Panc1 (cell line): ENCODE results near the gene CCDC57. TPM values are rescaled to one million over a fixed set of nuclear protein-coding genes. Genes with fewer than 3 reads are reported as not detected.

Experiments used
- ATAC-seq: fragments of 200-7000 bp; cut with Tn5 transposase; 2 replicates; pipeline ENCODE4 v1.9.1; 2020; ENCODE audit warnings: mild to moderate bottlenecking, moderate library complexity
- BruUV-seq: library from RNA; stranded (reverse); fragments of 400-500 nt; replicated peaks from 2 replicates; lab custom pipeline; 2021; lab: Mats Ljungman, UMichigan
- CTCF ChIA-PET: fragments of 300-600 bp; sonication (Branson Sonifier 250); formaldehyde crosslinking; loops from one replicate; lab custom pipeline; 2022; ENCODE audit warnings: antibody characterized with exemption; lab: Charles Lee
- POLR2A ChIA-PET: fragments of 300-600 bp; sonication (Branson Sonifier 250); formaldehyde crosslinking; loops from one replicate; lab custom pipeline; 2022; ENCODE audit warnings: antibody characterized with exemption; lab: Charles Lee
- DNase-seq: peaks from one replicate; pipeline ENCODE4 v3.0.0-alpha.2; 2010; ENCODE audit warnings: low read depth, low spot score
- H3K27ac ChIP-seq: 2 replicates; pipeline ENCODE4 v1.5.1; 2011; ENCODE audit warnings: mild to moderate bottlenecking, low read length, inconsistent platforms
- H3K27me3 ChIP-seq: fragments of 200-500 bp; sonication (Bioruptor generic); 2 replicates; pipeline ENCODE4 v1.6.0; 2014; ENCODE audit warnings: low read length, inconsistent platforms; ENCODE audit not compliant: control insufficient read depth, insufficient read depth
- H3K36me3 ChIP-seq: fragments of 200-500 bp; sonication (Bioruptor generic); 2 replicates; pipeline ENCODE4 v1.5.1; 2014; ENCODE audit warnings: inconsistent platforms, mild to moderate bottlenecking, low read length, moderate library complexity; ENCODE audit not compliant: control insufficient read depth, insufficient read depth
- H3K4me1 ChIP-seq: 2 replicates; pipeline ENCODE4 v1.5.1; 2011; ENCODE audit warnings: inconsistent platforms, mild to moderate bottlenecking, low read length, moderate library complexity; ENCODE audit not compliant: control insufficient read depth, insufficient read depth
- H3K4me3 ChIP-seq, 2 experiments: 2 replicates each; pipeline ENCODE4 v1.5.1; 2011 to 2012; ENCODE audit warnings: low read depth in 2 of 2, low read length in 2 of 2, mild to moderate bottlenecking in 2 of 2, inconsistent platforms in 1 of 2, moderate library complexity in 1 of 2
- H3K9me3 ChIP-seq: fragments of 200-500 bp; sonication (Bioruptor generic); 2 replicates; pipeline ENCODE4 v1.5.1; 2014; ENCODE audit warnings: low read depth, mild to moderate bottlenecking, inconsistent platforms, low read length, moderate library complexity; ENCODE audit not compliant: control insufficient read depth, insufficient read depth
- CTCF ChIP-seq: fragments of 450-650 bp; IDR thresholded peaks from 2 replicates; pipeline ENCODE4 v1.5.1; 2017; ENCODE audit warnings: mild to moderate bottlenecking
- POLR2AphosphoS5 ChIP-seq: IDR thresholded peaks from 2 replicates; pipeline ENCODE4 v1.6.1; 2012; ENCODE audit warnings: mild to moderate bottlenecking, low read depth, low read length, moderate library complexity
- REST ChIP-seq, 2 experiments: IDR thresholded peaks; 2 replicates each; pipeline ENCODE4 v1.6.1; 2011 to 2012; ENCODE audit warnings: low read depth in 2 of 2, control low read depth in 1 of 2, low read length in 1 of 2, mild to moderate bottlenecking in 1 of 2, moderate library complexity in 1 of 2; ENCODE audit not compliant: insufficient read depth in 1 of 2
- SIN3A ChIP-seq: IDR thresholded peaks from 2 replicates; pipeline ENCODE4 v1.6.1; 2012; ENCODE audit warnings: low read depth, mild to moderate bottlenecking, low read length, moderate library complexity, borderline replicate concordance; ENCODE audit not compliant: insufficient read depth
- TCF7L2 ChIP-seq: IDR thresholded peaks from 2 replicates; pipeline ENCODE4 v1.6.1; 2011; ENCODE audit warnings: mild to moderate bottlenecking, low read depth, low read length, inconsistent platforms
- in situ Hi-C: cut with HindIII; loops from 2 replicates; pipeline ENCODE4 v1.10.0; 2016; ENCODE audit warnings: low sequenced_read_pairs, low pct_unique_long_range_greater_than_20kb
- intact Hi-C: fragments of 100-400 bp; cut with micrococcal nuclease; formaldehyde crosslinking; loops from one replicate; pipeline ENCODE4 v1.10.0; 2022; ENCODE audit not compliant: unreplicated experiment
- total RNA-seq: library from RNA; stranded (reverse); gene quantifications from one replicate; pipeline ENCODE4 v1.2.1, GENCODE V29; 2021; ENCODE audit not compliant: unreplicated experiment

CCDC57 gene
- total RNA-seq, 1 experiment from 2014 or later = 63.6 TPM

DNA sequence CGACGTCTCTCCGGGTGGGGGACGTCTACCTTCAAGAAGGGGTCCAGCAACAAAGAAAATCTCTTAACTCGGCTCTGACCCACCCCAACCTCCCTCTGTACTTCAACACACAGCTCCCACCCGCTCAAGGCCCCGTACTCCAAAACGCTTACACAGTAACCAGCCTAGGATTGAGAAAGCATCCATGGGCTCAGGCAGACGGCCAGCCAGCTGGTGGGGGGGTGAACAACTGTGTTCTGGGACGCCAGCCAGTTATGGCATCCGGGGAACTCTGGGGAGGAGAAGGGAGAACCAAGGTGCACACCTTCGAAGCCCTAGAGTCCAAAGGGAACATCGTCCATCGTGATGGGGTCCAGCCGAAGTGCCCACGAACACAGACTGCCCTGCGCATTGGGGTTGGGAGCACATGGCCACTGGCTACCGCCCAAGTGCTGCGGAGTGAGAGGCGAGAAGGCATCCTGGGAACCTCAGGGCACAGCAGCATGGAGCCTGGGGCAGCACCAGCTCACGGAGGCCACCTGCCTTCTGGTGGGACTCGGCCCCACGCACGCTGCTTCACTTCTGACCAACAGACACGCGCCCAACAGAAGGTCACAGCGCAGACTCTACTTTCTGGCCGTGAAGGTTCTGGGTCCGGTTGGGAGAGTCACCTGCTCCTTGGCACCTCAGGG lies 30.5 kb upstream of the CCDC57 start:
- DNase-seq (no peak), ATAC-seq (peak; percentile 3)
- TF ChIP-seq POLR2AphosphoS5 = peak; percentile 97
- TF ChIP-seq CTCF = no peak
- TF ChIP-seq REST (IDR thresholded peaks at IDR 0.05; ENCODE audit: insufficient read depth in 1 of 2, low read depth in 2 of 2, low read length in 1 of 2) = peak in 1 of 2 experiments; percentile 57; a peak in 1 of 4 replicates
- peak; percentile 96 for TF ChIP-seq SIN3A
- TF ChIP-seq TCF7L2 = no peak
- intact Hi-C loops (loop anchor here (5.0 kb wide), 2 partner anchors 79 to 94 kb away; no protein-coding TSS in a partner anchor), in situ Hi-C loops (no loop called here)
- H3K27me3 ChIP-seq = no peaks in the 10 kb centered on the region
- CTCF ChIA-PET = interaction anchor here (1.1 kb wide), 1 partner anchor 37 kb away, joined by 3 read pairs; no protein-coding TSS in a partner anchor
- no peak overlapping the region; a peak in 1 of 4 replicates for H3K4me3 ChIP-seq
- peaks cover 89% of the 10 kb centered on the region for H3K4me1 ChIP-seq
- peak overlapping the region; percentile 95 for H3K27ac ChIP-seq
- POLR2A ChIA-PET = interaction anchor here (0.6 kb wide), 2 partner anchors 52 to 680 kb away, joined by 5 read pairs; no protein-coding TSS in a partner anchor
- no TSS peak for BruUV-seq
- H3K9me3 ChIP-seq = no peaks in the 10 kb centered on the region
- H3K36me3 ChIP-seq = no peaks in the 10 kb centered on the region; the same call in 1 of the 2 replicates

GRCh38 chr17:82242698-82242976 lies 30.0 kb upstream of the CCDC57 start:
- ATAC-seq = peak; percentile 3
- no peaks in the 10 kb centered on the region for H3K9me3 ChIP-seq
- TF ChIP-seq SIN3A = no peak
- TF ChIP-seq REST (IDR thresholded peaks at IDR 0.05; ENCODE audit: insufficient read depth in 1 of 2, low read depth in 2 of 2, low read length in 1 of 2) = no peak
- TF ChIP-seq POLR2AphosphoS5 = no peak
- TF ChIP-seq CTCF = no peak
- no peak for TF ChIP-seq TCF7L2
- DNase-seq = no peak
- CTCF ChIA-PET = interaction anchor here (1.1 kb wide), 1 partner anchor 37 kb away, joined by 3 read pairs; no protein-coding TSS in a partner anchor
- no peaks in the 10 kb centered on the region; the same call in 1 of the 2 replicates for H3K36me3 ChIP-seq
- intact Hi-C loops = loop anchor here (5.0 kb wide), 2 partner anchors 80 to 95 kb away; no protein-coding TSS in a partner anchor
- BruUV-seq = TSS peak; percentile 7
- H3K27ac ChIP-seq = peak overlapping the region; percentile 95
- no peaks in the 10 kb centered on the region for H3K27me3 ChIP-seq
- POLR2A ChIA-PET = interaction anchor here (0.6 to 1.2 kb wide), 3 partner anchors 33 to 144 kb away, joined by 4 to 5 read pairs (median 5); no protein-coding TSS in a partner anchor
- peaks cover 89% of the 10 kb centered on the region for H3K4me1 ChIP-seq
- in situ Hi-C loops = no loop called here
- peak overlapping the region in 1 of 2 experiments; percentile 10; a peak in 2 of 4 replicates for H3K4me3 ChIP-seq
